AG09309 (cell line): Measurements from ENCODE around the gene MAP3K5.
"Not testable (repeated sequence)": the region's sequence is repeated elsewhere in the genome, so short reads cannot be mapped to it uniquely, and the experiment has no call there.

ENCODE experiments used
- DNase-seq: peaks from one replicate; pipeline ENCODE4 v3.0.0-alpha.2; 2010; ENCODE audit warnings: low read depth
- H3K4me3 ChIP-seq: 2 replicates; pipeline ENCODE4 v1.5.1; 2011; ENCODE audit warnings: mild to moderate bottlenecking, low read depth, low read length, moderate library complexity; ENCODE audit not compliant: control insufficient read depth
- CTCF ChIP-seq: IDR thresholded peaks from 2 replicates; pipeline ENCODE4 v1.5.1; 2011; ENCODE audit warnings: mild to moderate bottlenecking, low read depth, low read length, inconsistent platforms; ENCODE audit not compliant: insufficient read depth, control insufficient read depth; ENCODE audit errors: missing control alignments

Gene MAP3K5

GRCh38 chr6:136822376-136823127 lies 30.3 kb upstream of the MAP3K5 start, which contains the start of gene PEX7:
Gene PEX7 (plus strand): TSS chr6:136822592. CDS start chr6:136822666, 74 bp downstream.
- DNase-seq, result peak; percentile 53
- peak within 1 kb of the TSS; percentile 76 for H3K4me3 ChIP-seq
- peak; percentile 76 for TF ChIP-seq CTCF

GRCh38 chr6:136822046-136822375 lies 29.7 kb upstream of the MAP3K5 start:
- H3K4me3 ChIP-seq, result peak overlapping the region; percentile 76
- TF ChIP-seq CTCF, result no peak
- no peak for DNase-seq

GRCh38 chr6:136820561-136820960 lies 28.3 kb upstream of the MAP3K5 start:
- TF ChIP-seq CTCF, result no peak
- DNase-seq, result no peak
- H3K4me3 ChIP-seq, result no peak overlapping the region

GRCh38 chr6:136816656-136817055 lies 24.4 kb upstream of the MAP3K5 start:
- DNase-seq, result no peak
- H3K4me3 ChIP-seq, result no peak overlapping the region
- TF ChIP-seq CTCF, result no peak

- DNase-seq, H3K4me3 ChIP-seq: not testable (repeated sequence)
Measured at GRCh38 chr6:136815608-136816007, 23.3 kb upstream of the MAP3K5 start.

- no peak overlapping the region for H3K4me3 ChIP-seq
- DNase-seq, result no peak
Measured at GRCh38 chr6:136812174-136812573, 19.9 kb upstream of the MAP3K5 start.

More at GRCh38 chr6:136812174-136812573, 19.9 kb upstream of the MAP3K5 start:
- TF ChIP-seq CTCF, result no peak
